Kidney tubule cell (primary cell): ENCODE results near the gene NPPC.
"Not testable (repeated sequence)": the region's sequence is repeated elsewhere in the genome, so short reads cannot be mapped to it uniquely, and the experiment has no call there.

Experiments used
- DNase-seq: peaks from one replicate; pipeline ENCODE4 v3.0.0-alpha.2; 2018; ENCODE audit warnings: low spot score

NPPC gene

GRCh38 chr2:231926180-231926741 is at the start of gene NPPC:
TSS of gene NPPC (minus strand) at chr2:231926396. CDS start at chr2:231926249, 147 bp downstream.
- peak; percentile 69 for DNase-seq

- no peak for DNase-seq
These were observed 48.8 kb upstream of the NPPC start for GRCh38 chr2:231975001-231975400.

- peak; percentile 6 for DNase-seq
These were observed 44.3 kb upstream of the NPPC start for GRCh38 chr2:231970461-231970860.

- DNase-seq, result no peak
These were observed 42.6 kb upstream of the NPPC start for GRCh38 chr2:231968820-231969219.

- no peak for DNase-seq
These were observed 40.7 kb upstream of the NPPC start for GRCh38 chr2:231966886-231967285.

- DNase-seq, result no peak
These were observed 38.9 kb upstream of the NPPC start for GRCh38 chr2:231965102-231965501.

GRCh38 chr2:231961349-231962166 is 35.4 kb upstream of the NPPC start, which contains the start of gene DIS3L2:
TSS of gene DIS3L2 (plus strand) at chr2:231961713. CDS start at chr2:232014928, 53,215 bp downstream.
- DNase-seq, result peak; percentile 87

- no peak for DNase-seq
These were observed 34.7 kb upstream of the NPPC start for GRCh38 chr2:231960810-231961348.

- DNase-seq, result no peak
These were observed 31.9 kb upstream of the NPPC start for GRCh38 chr2:231957913-231958763.

- DNase-seq, result no peak
These were observed 29.7 kb upstream of the NPPC start for GRCh38 chr2:231955758-231956472.

GRCh38 chr2:231951452-231952035 is 25.3 kb upstream of the NPPC start:
- DNase-seq, result no peak

- no peak for DNase-seq
These were observed 21.5 kb upstream of the NPPC start for GRCh38 chr2:231947694-231948093.

GRCh38 chr2:231947112-231947511 is 20.9 kb upstream of the NPPC start:
- DNase-seq, result not testable (repeated sequence)

- DNase-seq, result no peak
These were observed 20.1 kb upstream of the NPPC start for GRCh38 chr2:231946241-231946814.

- no peak for DNase-seq
These were observed 16.0 kb upstream of the NPPC start for GRCh38 chr2:231942180-231942579.

GRCh38 chr2:231941673-231942072 is 15.5 kb upstream of the NPPC start:
- no peak for DNase-seq

GRCh38 chr2:231940795-231941194 is 14.6 kb upstream of the NPPC start:
- no peak for DNase-seq

GRCh38 chr2:231939022-231939421 is 12.8 kb upstream of the NPPC start:
- no peak for DNase-seq

- DNase-seq, result no peak
These were observed 10.9 kb upstream of the NPPC start for GRCh38 chr2:231937057-231937456.

GRCh38 chr2:231936491-231936890 is 10.3 kb upstream of the NPPC start:
- DNase-seq, result peak; percentile 50

GRCh38 chr2:231935815-231936214 is 9.6 kb upstream of the NPPC start:
- DNase-seq, result no peak
